Glutamatergic neuron (in vitro differentiated cells): ENCODE results near the gene RFPL1. TPM values are rescaled to one million over a fixed set of nuclear protein-coding genes. Genes with fewer than 3 reads are reported as not detected.

Experiments
- DNase-seq: peaks from one replicate; pipeline ENCODE4 v3.0.0; 2022
- H3K27ac Mint-ChIP-seq: one replicate; pipeline ENCODE4 v1.8.0; 2020; ENCODE audit warnings: mild to moderate bottlenecking, mixed read lengths, inconsistent platforms; ENCODE audit not compliant: unreplicated experiment
- H3K27me3 Mint-ChIP-seq: one replicate; pipeline ENCODE4 v1.8.0; 2020; ENCODE audit warnings: mild to moderate bottlenecking, moderate library complexity, mixed read lengths, inconsistent platforms; ENCODE audit not compliant: unreplicated experiment
- H3K36me3 Mint-ChIP-seq: one replicate; pipeline ENCODE4 v1.8.0; 2020; ENCODE audit warnings: mild to moderate bottlenecking, mixed read lengths, inconsistent platforms; ENCODE audit not compliant: unreplicated experiment
- H3K4me1 Mint-ChIP-seq: one replicate; pipeline ENCODE4 v1.8.0; 2020; ENCODE audit warnings: mild to moderate bottlenecking, low read depth, mixed read lengths, inconsistent platforms; ENCODE audit not compliant: unreplicated experiment
- H3K4me3 Mint-ChIP-seq: one replicate; pipeline ENCODE4 v1.8.0; 2020; ENCODE audit warnings: mild to moderate bottlenecking, mixed read lengths, inconsistent platforms; ENCODE audit not compliant: unreplicated experiment
- H3K9me3 Mint-ChIP-seq: one replicate; pipeline ENCODE4 v1.8.0; 2020; ENCODE audit warnings: mild to moderate bottlenecking, moderate library complexity, mixed read lengths, inconsistent platforms; ENCODE audit not compliant: unreplicated experiment
- CTCF ChIP-seq: fragments of 200-600 bp; sonication (generic); IDR thresholded peaks from one replicate; pipeline ENCODE4 v1.5.0; 2021; ENCODE audit not compliant: partially characterized antibody, unreplicated experiment
- total RNA-seq: library from RNA; stranded (reverse); fragmentation: NEBNext Ultra II Directional; extraction: Animal tissue kit (Norgen Biotek cat#: 25700); gene quantifications from one replicate; pipeline ENCODE4 v1.2.1, GENCODE V29; 2021; ENCODE audit not compliant: unreplicated experiment

The RFPL1 gene
- total RNA-seq, 1 donor from 2014 or later, result not detected

- no peak for TF ChIP-seq CTCF
- H3K27me3 Mint-ChIP-seq, result peaks cover 4% of the 10 kb centered on the region
- no peak overlapping the region for H3K4me3 Mint-ChIP-seq
- H3K36me3 Mint-ChIP-seq, result no peaks in the 10 kb centered on the region
- H3K9me3 Mint-ChIP-seq, result no peaks in the 10 kb centered on the region
- no peak for DNase-seq
- no peak overlapping the region for H3K27ac Mint-ChIP-seq
- no peaks in the 10 kb centered on the region for H3K4me1 Mint-ChIP-seq
Observed at GRCh38 chr22:29427176-29427760, 11.1 kb upstream of the RFPL1 start.

- H3K9me3 Mint-ChIP-seq, result no peaks in the 10 kb centered on the region
- no peak overlapping the region for H3K27ac Mint-ChIP-seq
- DNase-seq, result no peak
Observed at GRCh38 chr22:29431986-29432385, 6.4 kb upstream of the RFPL1 start.

GRCh38 chr22:29433856-29434255, 4.5 kb upstream of the RFPL1 start:
- TF ChIP-seq CTCF, result no peak
- no peak overlapping the region for H3K4me3 Mint-ChIP-seq
- DNase-seq, result no peak
- no peaks in the 10 kb centered on the region for H3K9me3 Mint-ChIP-seq
- no peak overlapping the region for H3K27ac Mint-ChIP-seq
- H3K27me3 Mint-ChIP-seq, result peaks cover 4% of the 10 kb centered on the region
- H3K36me3 Mint-ChIP-seq, result no peaks in the 10 kb centered on the region
- H3K4me1 Mint-ChIP-seq, result peaks cover 1% of the 10 kb centered on the region

More at GRCh38 chr22:29431986-29432385, 6.4 kb upstream of the RFPL1 start:
- Mint-ChIP-seq H3K4me3 (no peak overlapping the region), H3K36me3 (no peaks in the 10 kb centered on the region), H3K4me1 (no peaks in the 10 kb centered on the region), H3K27me3 (peaks cover 4% of the 10 kb centered on the region)
- no peak for TF ChIP-seq CTCF

- H3K4me1 Mint-ChIP-seq, result peaks cover 3% of the 10 kb centered on the region
- no peaks in the 10 kb centered on the region for H3K9me3 Mint-ChIP-seq
- no peak overlapping the region for H3K27ac Mint-ChIP-seq
- TF ChIP-seq CTCF, result no peak
- H3K36me3 Mint-ChIP-seq, result no peaks in the 10 kb centered on the region
- DNase-seq, result no peak
- H3K27me3 Mint-ChIP-seq, result peaks cover 2% of the 10 kb centered on the region
- H3K4me3 Mint-ChIP-seq, result no peak overlapping the region
Observed at GRCh38 chr22:29434288-29434687, 4.1 kb upstream of the RFPL1 start.

GRCh38 chr22:29435236-29436136, 2.9 kb upstream of the RFPL1 start:
- peaks cover 3% of the 10 kb centered on the region for H3K4me1 Mint-ChIP-seq
- no peaks in the 10 kb centered on the region for H3K9me3 Mint-ChIP-seq
- TF ChIP-seq CTCF, result no peak
- no peak for DNase-seq
- no peaks in the 10 kb centered on the region for H3K36me3 Mint-ChIP-seq
- H3K27me3 Mint-ChIP-seq, result no peaks in the 10 kb centered on the region
- no peak overlapping the region for H3K27ac Mint-ChIP-seq
- no peak overlapping the region for H3K4me3 Mint-ChIP-seq
